ENCODE measurements around the gene MT4.

Gene MT4

GRCh38 chr16:56608876-56609462 is 44.1 kb downstream of the MT4 start:
- TF ChIP-seq CTCF (IDR thresholded peaks at IDR 0.05; ENCODE audit: control extremely low read depth, extremely low read depth, low read depth, missing control alignments) = no peak
- CTCF ChIA-PET = interaction anchor here (0.7 to 3.5 kb wide), 6 partner anchors 8 to 93 kb away, joined by 3 to 15 read pairs (median 4); no protein-coding TSS in a partner anchor
- POLR2A ChIA-PET = interaction anchor here (1.4 kb wide), 1 partner anchor 74 kb away, joined by 5 read pairs; no protein-coding TSS in a partner anchor
- no peak for DNase-seq (ENCODE audit: extremely low spot score)

GRCh38 chr16:56609463-56609921 is 44.6 kb downstream of the MT4 start:
- no peak for TF ChIP-seq CTCF (IDR thresholded peaks at IDR 0.05; ENCODE audit: control extremely low read depth, extremely low read depth, low read depth, missing control alignments)
- POLR2A ChIA-PET = no interaction called here
- CTCF ChIA-PET = interaction anchor here (1.0 to 3.5 kb wide), 4 partner anchors 8 to 93 kb away, joined by 3 to 15 read pairs (median 10); no protein-coding TSS in a partner anchor
- DNase-seq (ENCODE audit: extremely low spot score) = peak; percentile 77

- POLR2A ChIA-PET = no interaction called here
- CTCF ChIA-PET = interaction anchor here (1.0 to 3.5 kb wide), 4 partner anchors 9 to 92 kb away, joined by 3 to 15 read pairs (median 10); no protein-coding TSS in a partner anchor
- no peak for TF ChIP-seq CTCF (IDR thresholded peaks at IDR 0.05; ENCODE audit: control extremely low read depth, extremely low read depth, low read depth, missing control alignments)
- DNase-seq (ENCODE audit: extremely low spot score) = no peak
These were observed 45.2 kb downstream of the MT4 start for GRCh38 chr16:56610017-56610608.

- no peak for TF ChIP-seq CTCF (IDR thresholded peaks at IDR 0.05; ENCODE audit: control extremely low read depth, extremely low read depth, low read depth, missing control alignments)
- ChIA-PET CTCF (interaction anchor here (1.1 to 3.5 kb wide), 5 partner anchors 10 to 91 kb away, joined by 4 to 15 read pairs (median 7); no protein-coding TSS in a partner anchor), POLR2A (no interaction called here)
- DNase-seq (ENCODE audit: extremely low spot score) = no peak
These were observed 45.8 kb downstream of the MT4 start for GRCh38 chr16:56610609-56611111.

GRCh38 chr16:56611281-56611833 is 46.5 kb downstream of the MT4 start:
- no peak for DNase-seq (ENCODE audit: extremely low spot score)
- CTCF ChIA-PET = interaction anchor here (1.1 to 3.5 kb wide), 4 partner anchors 10 to 91 kb away, joined by 4 to 15 read pairs (median 10); no protein-coding TSS in a partner anchor
- POLR2A ChIA-PET = no interaction called here
- no peak for TF ChIP-seq CTCF (IDR thresholded peaks at IDR 0.05; ENCODE audit: control extremely low read depth, extremely low read depth, low read depth, missing control alignments)

GRCh38 chr16:56613706-56614105 is 48.8 kb downstream of the MT4 start:
- no peak for TF ChIP-seq CTCF (IDR thresholded peaks at IDR 0.05; ENCODE audit: control extremely low read depth, extremely low read depth, low read depth, missing control alignments)
- DNase-seq (ENCODE audit: extremely low spot score) = no peak
- CTCF ChIA-PET = interaction anchor here (1.1 to 1.4 kb wide), 3 partner anchors 10 to 37 kb away, joined by 4 to 9 read pairs (median 6); no protein-coding TSS in a partner anchor
- POLR2A ChIA-PET = no interaction called here
